Lower leg skin (tissue), 3 donors: Measurements from ENCODE around the gene TFAP2A.

Source experiments
- POLR2A ChIP-seq, 2 donors: fragments of 450-650 bp; IDR thresholded peaks; one replicate each; pipeline ENCODE4 v1.6.1; 2016 to 2017; ENCODE audit warnings: antibody characterized with exemption in 2 of 2, mild to moderate bottlenecking in 1 of 2, moderate library complexity in 1 of 2
- TF ChIP-seq, protein P1 (sequence below), 3 donors: fragments of 450-650 bp; IDR thresholded peaks; one replicate each; pipeline ENCODE4 v1.5.1; 2016; ENCODE audit warnings: antibody characterized with exemption in 3 of 3, mild to moderate bottlenecking in 3 of 3, moderate library complexity in 2 of 3

GRCh38 chr6:10385524-10386132 lies 29.2 kb downstream of the TFAP2A start:
- TF ChIP-seq, protein P1, sequence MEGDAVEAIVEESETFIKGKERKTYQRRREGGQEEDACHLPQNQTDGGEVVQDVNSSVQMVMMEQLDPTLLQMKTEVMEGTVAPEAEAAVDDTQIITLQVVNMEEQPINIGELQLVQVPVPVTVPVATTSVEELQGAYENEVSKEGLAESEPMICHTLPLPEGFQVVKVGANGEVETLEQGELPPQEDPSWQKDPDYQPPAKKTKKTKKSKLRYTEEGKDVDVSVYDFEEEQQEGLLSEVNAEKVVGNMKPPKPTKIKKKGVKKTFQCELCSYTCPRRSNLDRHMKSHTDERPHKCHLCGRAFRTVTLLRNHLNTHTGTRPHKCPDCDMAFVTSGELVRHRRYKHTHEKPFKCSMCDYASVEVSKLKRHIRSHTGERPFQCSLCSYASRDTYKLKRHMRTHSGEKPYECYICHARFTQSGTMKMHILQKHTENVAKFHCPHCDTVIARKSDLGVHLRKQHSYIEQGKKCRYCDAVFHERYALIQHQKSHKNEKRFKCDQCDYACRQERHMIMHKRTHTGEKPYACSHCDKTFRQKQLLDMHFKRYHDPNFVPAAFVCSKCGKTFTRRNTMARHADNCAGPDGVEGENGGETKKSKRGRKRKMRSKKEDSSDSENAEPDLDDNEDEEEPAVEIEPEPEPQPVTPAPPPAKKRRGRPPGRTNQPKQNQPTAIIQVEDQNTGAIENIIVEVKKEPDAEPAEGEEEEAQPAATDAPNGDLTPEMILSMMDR (IDR thresholded peaks at IDR 0.05) = no peak
- no peak for TF ChIP-seq POLR2A (IDR thresholded peaks at IDR 0.05)
